OCI-LY7 (cell line): ENCODE results near the gene RPL3. TPM values are rescaled to one million over a fixed set of nuclear protein-coding genes. Genes with fewer than 3 reads are reported as not detected.

Experiments used
- BruUV-seq: library from RNA; stranded (reverse); fragments of 400-500 nt; replicated peaks from 2 replicates; lab custom pipeline; 2021; lab: Mats Ljungman, UMichigan
- CTCF ChIA-PET: fragments of 300-600 bp; sonication (Branson Sonifier 250); formaldehyde crosslinking; loops from one replicate; lab custom pipeline; 2022; ENCODE audit warnings: antibody characterized with exemption; ENCODE audit not compliant: unreplicated experiment; lab: Charles Lee
- POLR2A ChIA-PET: fragments of 300-600 bp; sonication (Branson Sonifier 250); formaldehyde crosslinking; loops from one replicate; lab custom pipeline; 2022; ENCODE audit warnings: antibody characterized with exemption; lab: Charles Lee
- DNase-seq: peaks from one replicate; pipeline ENCODE4 v3.0.0-alpha.2; 2015; ENCODE audit warnings: low spot score
- H2AFZ ChIP-seq: fragments of 200-600 bp; sonication (generic), shearing (Covaris generic); 2 replicates; pipeline ENCODE4 v1.6.1; 2014; ENCODE audit warnings: mild to moderate bottlenecking, antibody characterized with exemption, low read length, moderate library complexity
- H3K27ac ChIP-seq: fragments of 200-600 bp; sonication (generic); 2 replicates; pipeline ENCODE4 v1.5.1; 2014; ENCODE audit warnings: mixed run types, low read depth, mild to moderate bottlenecking, moderate library complexity, low read length, inconsistent platforms; ENCODE audit not compliant: poor library complexity, severe bottlenecking
- H3K36me3 ChIP-seq: fragments of 200-600 bp; sonication (generic); 2 replicates; pipeline ENCODE4 v1.6.1; 2014; ENCODE audit warnings: mild to moderate bottlenecking, antibody characterized with exemption, low read length, moderate library complexity, mixed read lengths; ENCODE audit not compliant: insufficient read depth
- H3K4me1 ChIP-seq: fragments of 200-600 bp; sonication (generic); 2 replicates; pipeline ENCODE4 v1.5.1; 2014; ENCODE audit warnings: mild to moderate bottlenecking, low read length; ENCODE audit not compliant: insufficient read depth, poor library complexity, severe bottlenecking
- H3K4me2 ChIP-seq: fragments of 200-600 bp; sonication (generic); 2 replicates; pipeline ENCODE4 v1.6.1; 2014; ENCODE audit warnings: mild to moderate bottlenecking, low read length
- H3K4me3 ChIP-seq: fragments of 200-600 bp; sonication (generic); 2 replicates; pipeline ENCODE4 v1.5.1; 2014; ENCODE audit warnings: mild to moderate bottlenecking, low read depth, low read length; ENCODE audit not compliant: poor library complexity, severe bottlenecking
- H3K79me2 ChIP-seq: fragments of 200-600 bp; sonication (generic); 2 replicates; pipeline ENCODE4 v1.6.1; 2016; ENCODE audit warnings: low read depth, mild to moderate bottlenecking, low read length, moderate library complexity, mixed read lengths; ENCODE audit not compliant: insufficient read depth
- H3K9me2 ChIP-seq: fragments of 200-600 bp; sonication (generic); 2 replicates; pipeline ENCODE4 v1.6.1; 2016; ENCODE audit warnings: mild to moderate bottlenecking, low read length, mixed read lengths; ENCODE audit not compliant: insufficient read depth
- H3K9me3 ChIP-seq: fragments of 200-600 bp; sonication (generic); 2 replicates; pipeline ENCODE4 v1.6.1; 2014; ENCODE audit warnings: mild to moderate bottlenecking, mixed run types, low read length, mixed read lengths
- H4K20me1 ChIP-seq: fragments of 200-600 bp; sonication (generic); 2 replicates; pipeline ENCODE4 v1.6.1; 2014; ENCODE audit warnings: mild to moderate bottlenecking, antibody characterized with exemption, low read length, moderate library complexity, mixed read lengths; ENCODE audit not compliant: insufficient read depth
- CTCF ChIP-seq: fragments of 200-600 bp; sonication (generic); conservative IDR thresholded peaks from 2 replicates; pipeline ENCODE4 v1.5.1; 2014; ENCODE audit warnings: mild to moderate bottlenecking, antibody characterized with exemption, low read length, moderate library complexity, mixed read lengths
- EZH2phosphoT487 ChIP-seq: fragments of 200-600 bp; sonication (generic); IDR thresholded peaks from 2 replicates; pipeline ENCODE4 v1.6.1; 2018; ENCODE audit warnings: low read depth, borderline replicate concordance, mild to moderate bottlenecking, mixed run types, antibody characterized with exemption, low read length, moderate library complexity, mixed read lengths
- intact Hi-C: fragments of 100-400 bp; cut with micrococcal nuclease; formaldehyde crosslinking; loops from one replicate; pipeline ENCODE4 v1.10.0; 2022; ENCODE audit not compliant: unreplicated experiment
- total RNA-seq, 2 experiments: library from RNA; depleted of rRNA in 1 of 2; stranded (reverse); fragments of >200 nt in 1 of 2; shearing (Covaris generic) in 1 of 2; gene quantifications; 2 replicates each; pipeline ENCODE4 v1.2.3, GENCODE V29; 2014 to 2022

Gene RPL3
- total RNA-seq, 2 experiments from 2014 or later = 2,313 to 2,457 TPM

GRCh38 chr22:39317084-39317774, 2.2 kb downstream of the RPL3 start:
- peaks cover 71% of the 10 kb centered on the region for H3K36me3 ChIP-seq
- TF ChIP-seq EZH2phosphoT487 (no peak), CTCF (no peak)
- no peak overlapping the region for H2AFZ ChIP-seq
- H4K20me1 ChIP-seq = peaks cover 52% of the 10 kb centered on the region
- peaks cover 44% of the 10 kb centered on the region for H3K4me1 ChIP-seq
- CTCF ChIA-PET = interaction anchor here (0.6 kb wide), 1 partner anchor 146 kb away, joined by 3 read pairs; no protein-coding TSS in a partner anchor
- POLR2A ChIA-PET = interaction anchor here (1.2 to 3.2 kb wide), 2 partner anchors 76 to 146 kb away, joined by 3 to 11 read pairs; no protein-coding TSS in a partner anchor
- no peaks in the 10 kb centered on the region for H3K9me2 ChIP-seq
- intact Hi-C loops = loop anchor here (5.0 kb wide), 2 partner anchors 165 to 445 kb away; partner anchors contain the start of genes CBX6 and CBX7
- no peaks in the 10 kb centered on the region for H3K9me3 ChIP-seq
- H3K79me2 ChIP-seq = peaks cover 54% of the 10 kb centered on the region
- peak overlapping the region; percentile 87 for H3K4me2 ChIP-seq
- DNase-seq = peak; percentile 83
- H3K4me3 ChIP-seq = peak overlapping the region; percentile 94
- H3K27ac ChIP-seq = peak overlapping the region; percentile 82
- no TSS peak for BruUV-seq

GRCh38 chr22:39316440-39317083, 2.9 kb downstream of the RPL3 start:
- peaks cover 49% of the 10 kb centered on the region for H3K4me1 ChIP-seq
- peak overlapping the region; percentile 87 for H3K4me2 ChIP-seq
- H3K9me3 ChIP-seq = no peaks in the 10 kb centered on the region
- peak; percentile 83 for DNase-seq
- H3K36me3 ChIP-seq = peaks cover 77% of the 10 kb centered on the region
- TF ChIP-seq CTCF (peak; percentile 88), EZH2phosphoT487 (no peak)
- intact Hi-C loops = loop anchor here (1.0 to 5.0 kb wide), 3 partner anchors 146 to 444 kb away; partner anchors contain the start of genes CBX6 and CBX7
- peaks cover 54% of the 10 kb centered on the region for H3K79me2 ChIP-seq
- H2AFZ ChIP-seq = no peak overlapping the region
- peak overlapping the region; percentile 94 for H3K4me3 ChIP-seq
- CTCF ChIA-PET = interaction anchor here (0.6 kb wide), 1 partner anchor 146 kb away, joined by 3 read pairs; no protein-coding TSS in a partner anchor
- peak overlapping the region; percentile 82 for H3K27ac ChIP-seq
- H3K9me2 ChIP-seq = no peaks in the 10 kb centered on the region
- POLR2A ChIA-PET = interaction anchor here (0.6 to 1.2 kb wide), 2 partner anchors 77 to 1068 kb away, joined by 3 read pairs; no protein-coding TSS in a partner anchor
- BruUV-seq = no TSS peak
- peaks cover 52% of the 10 kb centered on the region for H4K20me1 ChIP-seq
